ENCODE measurements around the gene ASXL2.
"Not testable (repeated sequence)": the region's sequence is repeated elsewhere in the genome, so short reads cannot be mapped to it uniquely, and the experiment has no call there.

Gene ASXL2

DNA sequence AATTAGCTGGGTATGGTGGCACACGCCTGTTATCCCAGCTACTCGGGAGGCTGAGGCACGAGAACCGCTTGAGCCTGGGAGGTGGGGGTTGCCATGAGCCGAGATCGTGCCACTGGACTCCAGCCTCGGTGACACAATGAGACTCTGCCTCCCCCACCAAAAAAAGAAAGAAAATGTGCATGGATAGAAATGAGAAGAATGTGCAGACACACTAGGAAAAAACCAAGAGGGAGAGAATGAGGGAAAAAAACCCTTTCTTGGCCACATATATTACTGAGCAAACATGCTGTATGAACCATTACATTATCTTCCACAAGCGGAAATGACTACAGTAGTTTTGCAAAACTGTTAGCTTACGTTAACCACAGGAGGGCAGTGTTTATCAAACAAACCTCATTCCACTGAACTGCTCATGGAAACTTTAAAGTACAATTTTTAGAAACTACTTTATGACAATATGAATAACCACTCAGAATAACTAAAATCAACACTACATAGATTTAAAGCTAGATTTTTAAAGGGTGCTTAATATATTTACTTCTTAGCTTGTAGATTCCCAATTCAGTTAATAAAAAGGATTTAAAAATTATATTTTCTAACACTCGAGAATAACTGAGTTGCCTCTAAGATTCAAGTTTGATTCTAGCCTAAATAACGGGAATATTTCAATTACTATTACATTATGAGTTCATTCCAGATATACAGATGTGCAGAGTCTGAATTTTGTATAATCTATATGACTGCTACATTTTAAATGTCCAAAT, 26.4 kb downstream of the ASXL2 start:
- H3K9ac ChIP-seq = 0 out of 2 replicates have a peak overlapping the region, but pooled peaks have one; percentile 7
- H3K27me3 ChIP-seq (ENCODE audit: insufficient read depth, low read depth) = no peaks in the 10 kb centered on the region
- H2AFZ ChIP-seq (ENCODE audit: low read depth) = no peak overlapping the region
- peaks cover 15% of the 10 kb centered on the region; the same call in 1 of the 2 replicates for H3K79me2 ChIP-seq (ENCODE audit: insufficient read depth, low read depth)
- no peak overlapping the region for H3K4me3 ChIP-seq (IDR thresholded peaks at IDR 0.05; ENCODE audit: insufficient read depth, low read depth, low read length)
- no peaks in the 10 kb centered on the region for H3K36me3 ChIP-seq (ENCODE audit: insufficient read depth)
- no peaks in the 10 kb centered on the region for H4K20me1 ChIP-seq (ENCODE audit: insufficient read depth)
- H3K27ac ChIP-seq = peak overlapping the region; percentile 32
- H3K4me2 ChIP-seq = peak overlapping the region; percentile 52; the same call in 1 of the 2 replicates
- H3K4me1 ChIP-seq (ENCODE audit: low read depth, poor library complexity, severe bottlenecking) = peaks cover 27% of the 10 kb centered on the region
- TF ChIP-seq, protein P1, sequence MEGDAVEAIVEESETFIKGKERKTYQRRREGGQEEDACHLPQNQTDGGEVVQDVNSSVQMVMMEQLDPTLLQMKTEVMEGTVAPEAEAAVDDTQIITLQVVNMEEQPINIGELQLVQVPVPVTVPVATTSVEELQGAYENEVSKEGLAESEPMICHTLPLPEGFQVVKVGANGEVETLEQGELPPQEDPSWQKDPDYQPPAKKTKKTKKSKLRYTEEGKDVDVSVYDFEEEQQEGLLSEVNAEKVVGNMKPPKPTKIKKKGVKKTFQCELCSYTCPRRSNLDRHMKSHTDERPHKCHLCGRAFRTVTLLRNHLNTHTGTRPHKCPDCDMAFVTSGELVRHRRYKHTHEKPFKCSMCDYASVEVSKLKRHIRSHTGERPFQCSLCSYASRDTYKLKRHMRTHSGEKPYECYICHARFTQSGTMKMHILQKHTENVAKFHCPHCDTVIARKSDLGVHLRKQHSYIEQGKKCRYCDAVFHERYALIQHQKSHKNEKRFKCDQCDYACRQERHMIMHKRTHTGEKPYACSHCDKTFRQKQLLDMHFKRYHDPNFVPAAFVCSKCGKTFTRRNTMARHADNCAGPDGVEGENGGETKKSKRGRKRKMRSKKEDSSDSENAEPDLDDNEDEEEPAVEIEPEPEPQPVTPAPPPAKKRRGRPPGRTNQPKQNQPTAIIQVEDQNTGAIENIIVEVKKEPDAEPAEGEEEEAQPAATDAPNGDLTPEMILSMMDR (conservative IDR thresholded peaks at IDR 0.05; ENCODE audit: low read depth, low read length) = peak; percentile 76

DNA sequence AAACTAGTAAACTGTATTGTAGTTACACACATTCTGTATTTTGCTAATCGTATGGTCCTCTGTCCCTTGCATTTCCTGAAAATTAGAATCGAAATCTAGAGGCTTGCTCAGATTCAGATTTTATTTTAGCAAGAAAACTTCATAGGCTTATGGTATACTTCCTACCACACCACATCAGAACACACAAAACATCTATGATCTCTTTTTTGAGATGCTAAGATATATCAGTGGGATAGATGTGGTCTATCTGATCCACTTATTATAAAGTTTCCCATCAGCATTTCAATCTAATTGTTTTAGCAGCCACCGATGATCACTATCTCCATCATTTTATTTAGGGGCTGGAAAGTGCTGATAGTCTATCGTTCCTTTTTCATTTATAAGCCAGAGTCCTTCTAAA, 27.9 kb downstream of the ASXL2 start:
- H4K20me1 ChIP-seq (ENCODE audit: insufficient read depth); H3K9ac ChIP-seq; H3K4me2 ChIP-seq; H2AFZ ChIP-seq (ENCODE audit: low read depth); H3K36me3 ChIP-seq (ENCODE audit: insufficient read depth); H3K27ac ChIP-seq; H3K4me3 ChIP-seq (IDR thresholded peaks at IDR 0.05; ENCODE audit: insufficient read depth, low read depth, low read length); H3K27me3 ChIP-seq (ENCODE audit: insufficient read depth, low read depth): not testable (repeated sequence)
- peaks cover 27% of the 10 kb centered on the region for H3K4me1 ChIP-seq (ENCODE audit: low read depth, poor library complexity, severe bottlenecking)
- H3K79me2 ChIP-seq (ENCODE audit: insufficient read depth, low read depth) = peaks cover 15% of the 10 kb centered on the region; the same call in 1 of the 2 replicates

DNA sequence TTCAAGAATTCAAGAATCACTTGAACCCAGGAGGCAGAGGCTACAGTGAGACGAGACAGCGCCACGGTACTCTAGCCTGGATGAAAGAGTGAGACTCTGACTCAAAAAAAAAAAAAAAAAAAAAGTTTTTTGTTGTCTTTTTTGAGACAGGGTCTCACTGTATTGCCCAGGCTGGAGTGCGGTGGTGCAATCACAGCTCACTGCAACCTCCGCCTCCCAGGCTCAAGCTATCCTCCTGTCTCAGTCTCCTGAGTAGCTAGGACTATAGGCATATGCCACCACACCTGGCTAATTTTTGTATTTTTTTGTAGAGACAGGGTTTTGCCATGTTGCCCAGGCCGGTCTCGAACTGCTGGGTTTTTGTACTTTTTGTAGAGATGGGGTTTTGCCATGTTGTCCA, 28.9 kb downstream of the ASXL2 start:
- H3K4me3 ChIP-seq (IDR thresholded peaks at IDR 0.05; ENCODE audit: insufficient read depth, low read depth, low read length); H3K27ac ChIP-seq; H3K36me3 ChIP-seq (ENCODE audit: insufficient read depth); H3K4me2 ChIP-seq; H3K27me3 ChIP-seq (ENCODE audit: insufficient read depth, low read depth); H4K20me1 ChIP-seq (ENCODE audit: insufficient read depth); H2AFZ ChIP-seq (ENCODE audit: low read depth); H3K9ac ChIP-seq: not testable (repeated sequence)
- peaks cover 27% of the 10 kb centered on the region for H3K4me1 ChIP-seq (ENCODE audit: low read depth, poor library complexity, severe bottlenecking)
- peaks cover 15% of the 10 kb centered on the region; the same call in 1 of the 2 replicates for H3K79me2 ChIP-seq (ENCODE audit: insufficient read depth, low read depth)

DNA sequence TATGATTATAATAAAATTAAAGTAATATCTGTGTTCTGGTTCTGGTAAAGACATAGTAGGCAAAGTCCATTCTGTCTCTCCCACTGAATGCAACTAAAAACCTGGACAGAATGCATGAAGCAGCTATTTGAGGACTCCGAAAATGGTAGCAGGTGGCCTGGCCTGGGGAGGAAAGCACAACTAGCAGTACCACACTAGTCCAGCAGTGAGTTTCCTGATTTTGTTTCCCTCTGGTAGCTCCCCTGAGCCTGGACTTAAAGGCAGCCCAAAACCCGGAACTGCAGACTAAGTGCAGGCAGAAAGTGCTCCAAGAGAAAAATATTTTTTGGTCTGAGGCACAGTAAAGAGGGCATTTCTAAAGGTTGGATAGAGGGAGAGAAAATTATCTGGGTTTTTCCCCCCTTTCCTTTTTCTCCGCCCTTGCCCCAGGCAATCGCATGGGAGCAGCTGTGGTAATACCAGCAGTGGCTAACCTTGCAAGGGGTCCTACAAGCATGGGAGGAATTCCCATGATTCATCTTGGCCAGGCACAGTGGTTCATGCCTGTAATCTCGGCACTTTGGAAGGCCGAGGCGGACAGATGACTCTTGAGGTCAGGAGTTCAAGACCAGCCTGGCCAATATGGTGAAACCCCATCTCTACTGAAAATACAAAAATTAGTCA, 32.3 kb downstream of the ASXL2 start:
- Histone ChIP-seq H3K4me1 (ENCODE audit: low read depth, poor library complexity, severe bottlenecking) (peaks cover under 1% of the 10 kb centered on the region), H3K36me3 (ENCODE audit: insufficient read depth) (no peaks in the 10 kb centered on the region), H4K20me1 (ENCODE audit: insufficient read depth) (no peaks in the 10 kb centered on the region), H3K9ac (no peak overlapping the region), H3K27me3 (ENCODE audit: insufficient read depth, low read depth) (no peaks in the 10 kb centered on the region; the same call in 1 of the 2 replicates), H3K4me2 (no peak overlapping the region), H3K79me2 (ENCODE audit: insufficient read depth, low read depth) (peaks cover 8% of the 10 kb centered on the region; the same call in 1 of the 2 replicates), H2AFZ (ENCODE audit: low read depth) (no peak overlapping the region), H3K4me3 (IDR thresholded peaks at IDR 0.05; ENCODE audit: insufficient read depth, low read depth, low read length) (no peak overlapping the region), H3K27ac (no peak overlapping the region)
- TF ChIP-seq, protein P1 (conservative IDR thresholded peaks at IDR 0.05; ENCODE audit: low read depth, low read length) = no peak

DNA sequence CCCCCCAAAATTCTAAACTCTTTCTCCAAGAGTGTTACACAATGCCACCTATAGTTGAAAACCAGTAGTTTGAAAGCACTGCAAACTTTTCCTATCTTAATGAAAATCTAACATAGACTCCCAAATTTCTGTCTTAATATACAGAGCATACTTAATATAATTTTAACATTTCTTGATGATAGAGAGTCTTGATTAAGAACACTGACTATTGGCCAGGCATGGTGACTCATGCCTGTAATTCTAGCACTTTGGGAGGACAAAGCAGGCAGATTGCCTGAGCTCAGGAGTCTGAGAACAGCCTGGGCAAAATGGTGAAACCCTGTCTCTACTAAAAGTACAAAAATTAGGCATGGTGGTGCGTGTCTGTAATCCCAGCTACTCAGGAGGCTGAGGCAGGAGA, 34.2 kb downstream of the ASXL2 start:
- TF ChIP-seq, protein P1 (conservative IDR thresholded peaks at IDR 0.05; ENCODE audit: low read depth, low read length) = no peak
- Histone ChIP-seq H2AFZ (ENCODE audit: low read depth) (no peak overlapping the region), H3K27ac (no peak overlapping the region), H3K4me2 (no peak overlapping the region), H3K79me2 (ENCODE audit: insufficient read depth, low read depth) (0 out of 2 replicates have a peak, but pooled peaks cover under 1% of the 10 kb centered on the region), H3K4me3 (IDR thresholded peaks at IDR 0.05; ENCODE audit: insufficient read depth, low read depth, low read length) (no peak overlapping the region), H3K27me3 (ENCODE audit: insufficient read depth, low read depth) (no peaks in the 10 kb centered on the region; the same call in 1 of the 2 replicates), H3K36me3 (ENCODE audit: insufficient read depth) (no peaks in the 10 kb centered on the region), H3K4me1 (ENCODE audit: low read depth, poor library complexity, severe bottlenecking) (no peaks in the 10 kb centered on the region), H3K9ac (no peak overlapping the region), H4K20me1 (ENCODE audit: insufficient read depth) (no peaks in the 10 kb centered on the region)
